ENCODE results near the gene PAAF1. TPM values are rescaled to one million over a fixed set of nuclear protein-coding genes. Genes with fewer than 3 reads are reported as not detected.

PAAF1 gene
- total RNA-seq, 2 experiments from 2014 or later, result 21.6 TPM

- ChIA-PET POLR2A (no interaction called here), CTCF (no interaction called here)
- H3K4me1 Mint-ChIP-seq, result no peaks in the 10 kb centered on the region
- H3K27me3 Mint-ChIP-seq, result no peaks in the 10 kb centered on the region
- H3K9me3 Mint-ChIP-seq, result peaks cover 11% of the 10 kb centered on the region
- H3K4me3 Mint-ChIP-seq, result no peak overlapping the region
- no peak overlapping the region for H3K27ac Mint-ChIP-seq
- peaks cover 18% of the 10 kb centered on the region for H3K36me3 Mint-ChIP-seq (ENCODE audit: low read depth)
- DNase-seq, result no peak
Measured at GRCh38 chr11:73939096-73939495, 62.3 kb downstream of the PAAF1 start.

GRCh38 chr11:73940801-73941570, 64.2 kb downstream of the PAAF1 start:
- CTCF ChIA-PET, result interaction anchor here (1.0 kb wide), 1 partner anchor 10 kb away, joined by 3 read pairs; no protein-coding TSS in a partner anchor
- Mint-ChIP-seq H3K9me3 (peaks cover 11% of the 10 kb centered on the region), H3K27ac (no peak overlapping the region), H3K36me3 (ENCODE audit: low read depth) (peaks cover 10% of the 10 kb centered on the region), H3K27me3 (no peaks in the 10 kb centered on the region), H3K4me1 (no peaks in the 10 kb centered on the region), H3K4me3 (no peak overlapping the region)
- DNase-seq, result no peak
- POLR2A ChIA-PET, result no interaction called here

GRCh38 chr11:73942010-73942409, 65.2 kb downstream of the PAAF1 start:
- Mint-ChIP-seq H3K4me1 (no peaks in the 10 kb centered on the region), H3K4me3 (no peak overlapping the region), H3K27me3 (no peaks in the 10 kb centered on the region), H3K9me3 (peaks cover 11% of the 10 kb centered on the region), H3K36me3 (ENCODE audit: low read depth) (peaks cover 10% of the 10 kb centered on the region), H3K27ac (no peak overlapping the region)
- POLR2A ChIA-PET, result no interaction called here
- CTCF ChIA-PET, result interaction anchor here (1.0 to 1.4 kb wide), 2 partner anchors 8 to 11 kb away, joined by 3 read pairs; no protein-coding TSS in a partner anchor
- no peak for DNase-seq

GRCh38 chr11:73944085-73944484, 67.3 kb downstream of the PAAF1 start:
- H3K27me3 Mint-ChIP-seq, result no peaks in the 10 kb centered on the region
- H3K4me3 Mint-ChIP-seq, result no peak overlapping the region
- peaks cover 5% of the 10 kb centered on the region for H3K9me3 Mint-ChIP-seq
- no peak overlapping the region for H3K27ac Mint-ChIP-seq
- CTCF ChIA-PET, result no interaction called here
- peaks cover 4% of the 10 kb centered on the region for H3K36me3 Mint-ChIP-seq (ENCODE audit: low read depth)
- POLR2A ChIA-PET, result no interaction called here
- DNase-seq, result no peak
- no peaks in the 10 kb centered on the region for H3K4me1 Mint-ChIP-seq

- no peak for DNase-seq
- Mint-ChIP-seq H3K4me1 (no peaks in the 10 kb centered on the region), H3K9me3 (peaks cover 5% of the 10 kb centered on the region), H3K36me3 (ENCODE audit: low read depth) (peaks cover 4% of the 10 kb centered on the region), H3K27me3 (no peaks in the 10 kb centered on the region), H3K27ac (no peak overlapping the region), H3K4me3 (no peak overlapping the region)
- ChIA-PET POLR2A (no interaction called here), CTCF (no interaction called here)
Measured at GRCh38 chr11:73944901-73945300, 68.1 kb downstream of the PAAF1 start.

GRCh38 chr11:73945396-73945795, 68.6 kb downstream of the PAAF1 start:
- Mint-ChIP-seq H3K27ac (no peak overlapping the region), H3K4me3 (no peak overlapping the region), H3K27me3 (no peaks in the 10 kb centered on the region), H3K36me3 (ENCODE audit: low read depth) (peaks cover 4% of the 10 kb centered on the region), H3K4me1 (no peaks in the 10 kb centered on the region), H3K9me3 (peaks cover 5% of the 10 kb centered on the region)
- no peak for DNase-seq
- ChIA-PET POLR2A (no interaction called here), CTCF (interaction anchor here (1.2 kb wide), 1 partner anchor 13 kb away, joined by 3 read pairs; no protein-coding TSS in a partner anchor)

GRCh38 chr11:73946798-73947458, 70.1 kb downstream of the PAAF1 start:
- Mint-ChIP-seq H3K4me1 (no peaks in the 10 kb centered on the region), H3K4me3 (no peak overlapping the region), H3K36me3 (ENCODE audit: low read depth) (no peaks in the 10 kb centered on the region), H3K27ac (no peak overlapping the region), H3K9me3 (no peaks in the 10 kb centered on the region), H3K27me3 (no peaks in the 10 kb centered on the region)
- CTCF ChIA-PET, result no interaction called here
- POLR2A ChIA-PET, result no interaction called here
- no peak for DNase-seq

GRCh38 chr11:73949246-73949645, 72.4 kb downstream of the PAAF1 start:
- H3K27ac Mint-ChIP-seq, result peak overlapping the region; percentile 11
- H3K4me3 Mint-ChIP-seq, result no peak overlapping the region
- ChIA-PET CTCF (interaction anchor here (0.7 kb wide), 1 partner anchor 10 kb away, joined by 3 read pairs; no protein-coding TSS in a partner anchor), POLR2A (no interaction called here)
- no peak for DNase-seq
- H3K27me3 Mint-ChIP-seq, result no peaks in the 10 kb centered on the region
- no peaks in the 10 kb centered on the region for H3K36me3 Mint-ChIP-seq (ENCODE audit: low read depth)
- no peaks in the 10 kb centered on the region for H3K9me3 Mint-ChIP-seq
- H3K4me1 Mint-ChIP-seq, result no peaks in the 10 kb centered on the region

GRCh38 chr11:73949912-73950311, 73.1 kb downstream of the PAAF1 start:
- Mint-ChIP-seq H3K36me3 (ENCODE audit: low read depth) (no peaks in the 10 kb centered on the region), H3K4me3 (no peak overlapping the region), H3K27ac (no peak overlapping the region), H3K9me3 (no peaks in the 10 kb centered on the region), H3K27me3 (no peaks in the 10 kb centered on the region), H3K4me1 (no peaks in the 10 kb centered on the region)
- ChIA-PET POLR2A (no interaction called here), CTCF (no interaction called here)
- no peak for DNase-seq

- POLR2A ChIA-PET, result no interaction called here
- H3K27me3 Mint-ChIP-seq, result peaks cover 4% of the 10 kb centered on the region
- H3K9me3 Mint-ChIP-seq, result no peaks in the 10 kb centered on the region
- peak; percentile 45 for DNase-seq
- no peak within 1 kb of the TSS for H3K27ac Mint-ChIP-seq
- no peak within 1 kb of the TSS for H3K4me3 Mint-ChIP-seq
- H3K36me3 Mint-ChIP-seq (ENCODE audit: low read depth), result no peaks in the 10 kb centered on the region
- no peaks in the 10 kb centered on the region for H3K4me1 Mint-ChIP-seq
- CTCF ChIA-PET, result interaction anchor here (0.6 kb wide), 1 partner anchor 163 kb away, joined by 4 read pairs; no protein-coding TSS in a partner anchor
Measured at GRCh38 chr11:73950869-73951710, 74.3 kb downstream of the PAAF1 start, which contains the start of gene DNAJB13. Gene DNAJB13, plus strand, starts transcription at chr11:73951026. Its CDS starts 44 bp downstream, at chr11:73951070.

- Mint-ChIP-seq H3K27me3 (peaks cover 5% of the 10 kb centered on the region), H3K4me1 (no peaks in the 10 kb centered on the region), H3K4me3 (no peak overlapping the region), H3K9me3 (no peaks in the 10 kb centered on the region), H3K27ac (no peak overlapping the region), H3K36me3 (ENCODE audit: low read depth) (no peaks in the 10 kb centered on the region)
- ChIA-PET CTCF (no interaction called here), POLR2A (no interaction called here)
- no peak for DNase-seq
Measured at GRCh38 chr11:73951797-73952196, 75.0 kb downstream of the PAAF1 start.

- ChIA-PET POLR2A (interaction anchor here (0.6 kb wide), 1 partner anchor 23 kb away, joined by 3 read pairs; no protein-coding TSS in a partner anchor), CTCF (interaction anchor here (0.7 to 1.6 kb wide), 3 partner anchors 11 to 364 kb away, joined by 3 read pairs; no protein-coding TSS in a partner anchor)
- Mint-ChIP-seq H3K27me3 (peaks cover 11% of the 10 kb centered on the region), H3K4me1 (peaks cover 4% of the 10 kb centered on the region), H3K36me3 (ENCODE audit: low read depth) (no peaks in the 10 kb centered on the region), H3K4me3 (no peak overlapping the region), H3K9me3 (no peaks in the 10 kb centered on the region), H3K27ac (no peak overlapping the region)
- DNase-seq, result no peak
Measured at GRCh38 chr11:73956876-73957653, 80.3 kb downstream of the PAAF1 start.
